ENCODE results near the gene PIP5K1C. TPM values are rescaled to one million over a fixed set of nuclear protein-coding genes. Genes with fewer than 3 reads are reported as not detected.
"Not testable (repeated sequence)": the region's sequence is repeated elsewhere in the genome, so short reads cannot be mapped to it uniquely, and the experiment has no call there.

The PIP5K1C gene
- total RNA-seq, 1 donor from 2014 or later: 23.5 TPM

GRCh38 chr19:3661284-3662238, 38.7 kb downstream of the PIP5K1C start:
- intact Hi-C loops (cut with micrococcal nuclease): no loop called here

GRCh38 chr19:3660493-3661219, 39.6 kb downstream of the PIP5K1C start:
- intact Hi-C loops (cut with micrococcal nuclease): no loop called here

GRCh38 chr19:3659746-3660112, 40.5 kb downstream of the PIP5K1C start:
- intact Hi-C loops (cut with micrococcal nuclease): no loop called here

- intact Hi-C loops (cut with micrococcal nuclease): no loop called here
These were observed 41.2 kb downstream of the PIP5K1C start for GRCh38 chr19:3658870-3659745.

- intact Hi-C loops (cut with micrococcal nuclease): no loop called here
These were observed 42.0 kb downstream of the PIP5K1C start for GRCh38 chr19:3658004-3658869.

GRCh38 chr19:3657395-3657769, 42.9 kb downstream of the PIP5K1C start:
- intact Hi-C loops (cut with micrococcal nuclease): no loop called here

- intact Hi-C loops (cut with micrococcal nuclease): no loop called here
These were observed 43.4 kb downstream of the PIP5K1C start for GRCh38 chr19:3656747-3657394.

- intact Hi-C loops (cut with micrococcal nuclease): no loop called here
These were observed 44.1 kb downstream of the PIP5K1C start for GRCh38 chr19:3656073-3656746.

GRCh38 chr19:3655402-3656072, 44.7 kb downstream of the PIP5K1C start:
- intact Hi-C loops (cut with micrococcal nuclease): no loop called here

- intact Hi-C loops (cut with micrococcal nuclease): no loop called here
These were observed 46.3 kb downstream of the PIP5K1C start for GRCh38 chr19:3653865-3654513.

- intact Hi-C loops (cut with micrococcal nuclease): no loop called here
These were observed 47.0 kb downstream of the PIP5K1C start for GRCh38 chr19:3653081-3653795.

- intact Hi-C loops (cut with micrococcal nuclease): no loop called here
These were observed 47.8 kb downstream of the PIP5K1C start for GRCh38 chr19:3652422-3652821.

GRCh38 chr19:3651684-3652083, 48.6 kb downstream of the PIP5K1C start:
- intact Hi-C loops (cut with micrococcal nuclease): no loop called here

GRCh38 chr19:3649888-3650287, 50.4 kb downstream of the PIP5K1C start:
- intact Hi-C loops (cut with micrococcal nuclease): no loop called here

- intact Hi-C loops (cut with micrococcal nuclease): no loop called here
These were observed 52.0 kb downstream of the PIP5K1C start for GRCh38 chr19:3648037-3648905.

GRCh38 chr19:3647102-3647501, 53.2 kb downstream of the PIP5K1C start:
- intact Hi-C loops (cut with micrococcal nuclease): not testable (repeated sequence)
